Fibroblast of upper back skin (primary cell): ENCODE measurements around the gene INF2.

Source experiments
- DNase-seq: peaks from one replicate; pipeline ENCODE4 v3.0.0-alpha.2; 2013

The INF2 gene

GRCh38 chr14:104691546-104692260 lies 2.3 kb downstream of the INF2 start:
- no peak for DNase-seq

DNA sequence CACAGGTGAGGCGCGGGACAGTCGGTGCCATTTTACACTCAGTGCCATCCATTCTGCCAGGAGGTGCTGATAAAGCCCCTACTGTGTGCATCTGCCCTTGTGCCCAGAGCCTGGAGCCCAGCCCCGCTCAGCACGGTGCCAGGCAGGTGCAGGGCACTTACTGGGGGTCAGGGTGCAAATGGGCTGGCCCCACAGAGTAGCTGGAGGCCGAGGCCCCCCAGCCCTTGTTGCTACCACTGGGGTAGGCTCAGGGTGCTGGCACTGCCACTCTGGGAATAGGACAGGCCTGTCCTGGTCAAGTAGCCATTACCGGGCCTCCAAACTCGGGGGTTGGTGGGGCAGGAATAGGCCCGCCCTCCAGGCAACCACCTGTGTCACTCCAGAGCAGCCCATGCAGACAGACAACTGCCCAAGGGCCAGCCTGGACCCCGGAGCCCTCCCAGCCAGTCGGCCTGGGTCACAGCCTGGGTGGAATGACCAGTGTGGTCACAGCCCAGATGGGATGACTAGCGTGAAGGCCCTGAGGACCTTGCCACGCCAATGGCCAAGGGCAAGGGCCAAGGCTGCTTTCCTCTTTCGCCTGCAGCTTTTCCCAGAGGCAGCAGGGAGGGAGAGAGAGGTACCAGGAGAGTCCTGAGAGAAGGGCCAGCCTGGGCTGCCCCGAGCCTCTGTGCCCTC lies 3.0 kb downstream of the INF2 start:
- no peak for DNase-seq

GRCh38 chr14:104692939-104693315 lies 3.5 kb downstream of the INF2 start:
- no peak for DNase-seq

DNA sequence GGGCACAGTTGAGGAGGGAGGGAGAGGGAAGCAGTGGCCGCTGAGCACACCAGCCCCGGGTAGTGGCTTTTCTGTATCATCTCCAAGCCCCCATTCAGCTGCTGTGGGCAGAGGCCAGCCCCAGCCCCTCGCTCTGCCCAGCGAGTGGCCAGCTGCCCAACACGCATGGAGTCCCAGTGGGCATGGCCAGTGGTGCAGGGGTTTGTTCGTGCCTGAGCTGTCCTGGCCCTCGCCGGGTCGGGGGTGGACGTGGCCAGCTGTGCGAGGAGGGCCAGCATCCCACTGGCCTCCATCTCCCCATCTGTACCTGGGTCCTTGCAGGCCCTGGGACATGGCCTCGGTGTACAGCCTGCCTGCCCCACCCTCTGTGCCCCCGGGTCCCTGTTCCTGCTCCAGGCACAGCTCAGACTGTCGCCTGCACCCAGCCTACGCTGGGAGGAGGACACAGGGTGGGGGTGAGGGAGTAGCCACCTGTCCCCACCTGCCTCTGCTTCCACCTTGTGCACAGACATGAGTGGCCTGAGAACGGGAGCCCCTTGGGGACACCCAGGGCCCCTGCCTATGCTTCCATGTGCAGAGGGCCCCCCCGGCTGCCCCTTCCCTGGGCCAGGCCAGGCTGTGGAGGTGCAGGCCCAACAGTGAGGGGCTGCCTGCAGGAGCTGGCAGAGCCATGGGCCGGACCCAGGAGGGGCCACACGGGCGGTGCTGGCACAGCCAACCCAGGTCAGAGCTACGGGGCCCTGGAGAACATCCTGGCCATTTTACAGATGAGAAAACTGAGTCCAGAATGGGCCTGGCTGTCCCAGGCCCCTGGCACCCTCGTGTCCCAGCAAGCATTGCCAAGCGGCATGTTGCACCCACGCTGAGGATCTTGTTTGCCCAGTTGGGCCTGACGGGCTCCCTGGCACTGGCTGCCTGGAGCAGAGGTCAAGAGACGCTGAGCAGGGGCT lies 4.3 kb downstream of the INF2 start:
- no peak for DNase-seq

DNA sequence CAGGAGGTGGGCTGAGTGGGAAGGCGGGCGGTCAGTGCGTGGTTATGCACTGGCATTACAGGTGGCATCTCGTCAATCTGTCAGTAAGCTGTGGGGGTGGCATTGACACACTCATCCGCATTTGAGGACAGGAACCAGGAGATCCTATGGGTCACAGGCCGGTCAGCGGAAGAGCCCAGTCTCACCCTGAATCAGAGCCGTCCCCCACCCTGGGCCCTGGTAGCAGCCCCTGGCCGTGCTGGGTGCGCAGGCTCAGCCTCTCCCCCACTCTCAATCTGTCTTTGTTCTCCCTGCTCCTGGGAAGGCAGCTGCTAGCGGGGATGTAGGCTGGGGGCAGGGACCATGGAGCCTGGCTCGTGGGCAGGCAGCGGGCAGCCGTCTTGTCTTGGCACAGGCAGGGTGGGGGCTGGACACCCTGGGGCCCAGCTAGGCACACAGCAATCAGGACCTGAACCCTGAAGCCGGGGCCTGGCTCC lies 5.1 kb downstream of the INF2 start:
- DNase-seq: no peak

- DNase-seq: no peak
Measured at GRCh38 chr14:104694991-104695659, 5.7 kb downstream of the INF2 start.

GRCh38 chr14:104695660-104696000 lies 6.2 kb downstream of the INF2 start:
- no peak for DNase-seq

- DNase-seq: no peak
Measured at GRCh38 chr14:104696671-104697316, 7.4 kb downstream of the INF2 start.

GRCh38 chr14:104697317-104697703 lies 7.9 kb downstream of the INF2 start:
- DNase-seq: no peak

- DNase-seq: peak; percentile 47
Measured at GRCh38 chr14:104697892-104698583, 8.6 kb downstream of the INF2 start.

GRCh38 chr14:104698688-104699425 lies 9.4 kb downstream of the INF2 start:
- no peak for DNase-seq

GRCh38 chr14:104699426-104699748 lies 10.0 kb downstream of the INF2 start:
- no peak for DNase-seq

DNA sequence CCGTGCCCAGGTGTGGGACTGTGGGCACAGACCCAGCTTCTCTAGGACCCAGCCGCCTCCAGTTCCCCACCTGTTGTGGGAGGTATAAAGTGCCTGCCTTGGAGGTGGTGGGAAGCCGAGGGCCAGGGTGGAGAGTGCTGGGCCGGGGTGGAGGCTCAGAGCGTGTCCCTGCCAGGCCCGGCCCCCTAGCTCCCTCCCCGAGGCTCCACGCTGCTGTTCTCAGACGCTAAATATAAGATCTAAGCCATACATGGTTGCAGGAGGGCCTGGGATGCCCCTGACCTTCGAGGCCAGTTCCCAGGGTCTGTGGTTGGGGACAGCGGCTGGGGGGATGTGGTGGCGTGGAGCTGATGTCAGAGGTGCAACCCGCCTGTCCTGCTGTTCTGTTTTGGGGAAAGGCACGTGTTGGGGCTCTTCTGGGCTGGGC lies 10.8 kb downstream of the INF2 start:
- no peak for DNase-seq

- DNase-seq: no peak
Measured at GRCh38 chr14:104700747-104701217, 11.4 kb downstream of the INF2 start.

- DNase-seq: no peak
Measured at GRCh38 chr14:104701383-104702076, 12.1 kb downstream of the INF2 start.

DNA sequence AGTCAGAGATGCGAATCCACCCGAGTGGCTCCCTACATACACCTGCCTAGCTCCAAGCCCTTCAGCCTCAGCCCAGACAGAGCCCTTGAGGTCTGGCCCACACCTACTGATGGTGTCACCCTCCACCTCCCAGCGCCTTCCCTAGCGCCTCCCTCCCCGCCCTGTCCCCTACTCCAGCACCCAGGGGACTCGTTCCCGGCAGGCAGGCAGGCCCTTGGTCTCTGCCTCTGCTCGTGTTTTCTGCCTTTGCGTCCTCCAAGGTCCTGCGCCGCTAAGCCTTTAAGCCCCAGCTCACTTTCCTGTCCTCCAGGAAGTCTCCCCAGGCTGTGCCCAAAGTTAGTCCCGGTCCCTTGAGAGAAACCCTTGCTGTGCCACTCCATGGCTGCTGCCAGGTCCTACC lies 12.7 kb downstream of the INF2 start:
- DNase-seq: no peak

- DNase-seq: no peak
Measured at GRCh38 chr14:104702673-104703072, 13.3 kb downstream of the INF2 start.

DNA sequence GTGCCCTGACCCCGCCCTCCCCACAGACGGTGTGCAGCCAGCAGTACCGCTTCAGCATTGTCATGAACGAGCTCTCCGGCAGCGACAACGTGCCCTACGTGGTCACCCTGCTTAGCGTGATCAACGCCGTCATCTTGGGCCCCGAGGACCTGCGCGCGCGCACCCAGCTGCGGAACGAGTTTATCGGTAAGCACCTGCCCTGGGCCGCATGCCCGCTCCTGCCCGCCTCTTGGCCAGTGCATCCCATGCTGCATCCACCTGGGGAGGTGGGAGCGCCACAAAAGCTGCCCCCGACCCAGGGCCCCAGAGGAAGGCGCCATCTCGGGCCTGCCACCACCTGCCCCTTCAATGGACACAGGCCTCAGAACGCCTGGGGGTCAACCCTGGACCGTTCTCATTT lies 13.9 kb downstream of the INF2 start:
- DNase-seq: no peak

- DNase-seq: no peak
Measured at GRCh38 chr14:104704252-104704651, 14.8 kb downstream of the INF2 start.

DNA sequence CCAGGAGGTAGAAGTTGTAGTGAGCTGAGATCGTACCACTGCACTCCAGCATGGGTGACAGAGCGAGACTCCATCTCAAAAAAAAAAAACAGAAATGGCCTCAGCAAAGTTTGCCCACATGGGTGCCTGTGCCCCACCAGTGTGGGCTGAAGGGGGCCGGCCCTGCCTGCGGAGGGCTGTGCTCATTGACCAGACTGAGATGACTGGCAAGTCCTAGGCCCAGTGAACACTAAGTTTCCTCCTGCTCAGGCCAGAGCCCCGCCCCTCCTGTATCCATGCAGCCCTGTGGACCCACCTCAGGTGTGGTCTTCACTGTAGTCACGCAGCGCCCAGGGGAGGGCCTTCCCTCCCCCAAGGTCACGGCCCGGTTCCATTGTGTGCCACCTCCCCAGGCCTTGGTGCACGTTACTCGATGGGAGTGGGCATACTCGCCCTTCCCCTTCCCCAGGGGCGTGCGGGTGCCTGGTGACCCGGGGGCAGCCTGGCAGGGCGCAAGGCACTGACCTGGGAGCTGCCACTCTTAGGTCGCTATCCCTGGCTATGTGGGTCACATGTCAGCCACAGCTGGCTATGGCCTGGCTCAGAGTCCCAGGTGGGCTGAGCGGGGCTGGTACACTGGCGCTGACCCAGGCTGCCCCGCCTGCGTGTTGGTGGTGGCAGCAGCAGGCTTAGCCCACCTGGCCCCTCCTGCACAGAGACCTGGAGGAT lies 16.1 kb downstream of the INF2 start:
- no peak for DNase-seq
